Lower leg skin (tissue), 4 donors: ENCODE results near the gene PPP2R5C. TPM values are rescaled to one million over a fixed set of nuclear protein-coding genes. Genes with fewer than 3 reads are reported as not detected.

Experiments
- DNase-seq, 2 donors: peaks; one replicate each; pipeline ENCODE4 v3.0.0-alpha.2; 2019; ENCODE audit warnings: low spot score in 2 of 2
- H3K4me3 ChIP-seq: fragments of 200-600 bp; sonication (generic); 2 replicates; pipeline ENCODE4 v1.5.1; 2017; ENCODE audit warnings: mild to moderate bottlenecking, low read depth; ENCODE audit not compliant: poor library complexity, severe bottlenecking
- CTCF ChIP-seq, 3 donors: fragments of 450-650 bp; IDR thresholded peaks; one replicate each; pipeline ENCODE4 v1.5.1; 2016; ENCODE audit warnings: antibody characterized with exemption in 3 of 3, mild to moderate bottlenecking in 3 of 3, moderate library complexity in 2 of 3
- POLR2A ChIP-seq, 2 donors: fragments of 450-650 bp; IDR thresholded peaks; one replicate each; pipeline ENCODE4 v1.6.1; 2016 to 2017; ENCODE audit warnings: antibody characterized with exemption in 2 of 2, mild to moderate bottlenecking in 1 of 2, moderate library complexity in 1 of 2
- WGBS, 2 donors: methylation state at CpG; one replicate each; pipeline ENCODE4 v1.1.5; 2018; 5-methylcytosine and 5-hydroxymethylcytosine counted together
- intact Hi-C: fragments of 100-400 bp; cut with DNase I; formaldehyde crosslinking; loops from one replicate; pipeline ENCODE4 v1.15.0; 2023; ENCODE audit warnings: low total_unique reads
- total RNA-seq, 4 donors: library from RNA; depleted of rRNA; stranded (reverse); fragments of >200 nt; gene quantifications; one replicate each; pipeline ENCODE4 v1.1.0, GENCODE V29; 2016

The PPP2R5C gene
- total RNA-seq, 4 donors from 2014 or later: 74.6 to 89.9 (median 80.3) TPM

DNA sequence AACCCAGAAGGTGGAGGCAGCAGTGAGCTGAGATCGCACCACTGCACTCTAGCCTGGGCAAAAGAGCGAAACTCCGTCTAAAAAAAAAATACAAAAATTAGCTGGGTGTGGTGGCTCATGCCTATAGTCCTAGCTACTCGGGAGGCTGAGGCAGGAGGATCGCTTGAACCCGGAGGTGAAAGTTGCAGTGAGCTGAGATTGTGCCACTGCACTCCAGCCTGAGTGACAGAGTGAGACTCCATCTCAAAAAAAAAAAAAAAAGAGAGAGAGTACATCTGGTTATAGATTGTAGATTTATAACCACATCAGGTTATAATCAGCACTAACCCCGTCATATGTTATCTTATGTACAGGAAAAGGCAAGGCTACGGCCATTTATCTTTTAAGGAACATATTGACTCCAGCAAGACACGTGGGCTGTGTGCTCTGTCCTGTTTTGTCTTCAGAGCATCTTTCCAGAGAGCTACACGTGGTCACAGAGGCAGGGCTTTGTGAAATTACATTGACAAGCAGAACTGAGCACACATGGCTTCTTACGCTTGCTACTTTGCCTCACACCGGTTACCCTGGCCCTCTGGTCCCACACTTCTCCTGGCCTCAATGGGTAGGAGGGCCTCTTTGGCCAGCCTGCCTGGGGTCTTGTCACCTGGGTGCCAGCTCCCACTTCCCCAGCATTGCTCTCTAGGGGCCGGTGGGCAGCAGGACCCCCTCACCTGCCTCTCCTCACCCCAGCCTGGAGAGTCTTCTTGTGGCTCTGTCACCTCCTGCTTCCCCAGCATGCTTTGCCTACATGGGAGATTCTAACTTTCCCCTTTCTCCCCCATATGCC is 196.1 kb downstream of the PPP2R5C start:
- TF ChIP-seq POLR2A (IDR thresholded peaks at IDR 0.05) (no peak), CTCF (IDR thresholded peaks at IDR 0.05) (no peak)
- DNase-seq: peak in 1 of 2 donors; percentile 83
- no peak overlapping the region for H3K4me3 ChIP-seq
- intact Hi-C loops: no loop called here
- WGBS, 2 donors: 80 to 84% methylated on average over 13 of the region's 13 CpGs

DNA sequence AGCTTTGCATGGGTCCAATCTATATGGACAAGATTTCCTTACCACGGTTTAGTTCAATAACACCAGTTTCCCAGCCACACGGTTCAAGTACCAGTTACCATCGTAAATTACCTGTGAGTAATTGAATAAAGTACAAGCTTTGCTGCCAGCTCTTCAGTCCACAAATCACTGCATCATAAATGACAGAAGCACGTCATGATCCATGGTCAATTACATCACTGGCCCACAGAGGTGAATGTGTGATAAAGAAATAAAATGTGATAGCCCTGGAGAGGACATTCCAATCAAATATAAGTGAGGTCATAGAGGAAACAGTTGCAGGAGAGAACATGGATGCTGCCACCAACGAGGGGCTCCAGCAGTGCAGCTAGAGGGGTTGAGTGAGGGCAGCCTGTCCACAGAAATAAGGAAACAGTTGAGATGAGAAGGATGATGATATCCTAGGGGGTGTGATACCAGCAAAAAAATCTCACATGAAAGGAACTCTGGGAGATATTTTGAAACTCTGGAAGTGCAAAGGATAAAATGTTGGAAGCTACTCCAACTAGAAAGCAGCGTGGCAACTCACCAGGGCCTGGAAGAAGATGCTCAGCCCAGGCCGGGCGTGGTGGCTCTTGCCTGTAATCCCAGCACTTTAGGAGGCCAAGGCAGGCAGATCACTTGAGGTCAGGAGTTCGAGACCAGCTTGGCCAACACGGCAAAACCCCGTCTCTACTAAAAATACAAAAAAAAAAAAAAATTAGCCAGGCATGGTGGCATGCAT is 197.1 kb downstream of the PPP2R5C start:
- intact Hi-C loops: no loop called here
- no peak overlapping the region for H3K4me3 ChIP-seq
- TF ChIP-seq CTCF (IDR thresholded peaks at IDR 0.05) (no peak), POLR2A (IDR thresholded peaks at IDR 0.05) (no peak)
- peak in 1 of 2 donors; percentile 84 for DNase-seq
- WGBS, 2 donors: 64 to 67% methylated on average over 11 of the region's 11 CpGs

DNA sequence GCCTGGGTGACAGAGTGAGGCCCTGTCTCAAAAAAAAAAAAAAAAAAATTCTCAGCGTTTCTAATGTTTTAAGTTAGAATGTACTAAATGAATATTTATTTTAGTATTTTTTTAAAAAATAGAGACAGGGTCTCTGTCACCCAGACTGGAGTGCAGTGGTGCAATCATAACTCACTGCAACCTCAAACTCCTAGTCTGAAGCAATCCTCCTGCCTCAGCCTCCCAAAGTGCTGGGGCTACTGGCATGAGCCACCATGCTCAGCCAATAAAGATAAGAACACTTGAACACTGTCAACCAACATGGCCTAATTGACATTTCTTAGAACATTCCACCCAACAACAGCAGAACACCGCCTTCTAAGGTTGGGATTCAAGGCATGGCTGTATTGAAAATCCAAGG is 197.8 kb downstream of the PPP2R5C start:
- no peak overlapping the region for H3K4me3 ChIP-seq
- TF ChIP-seq CTCF (IDR thresholded peaks at IDR 0.05): no peak
- DNase-seq: peak in 1 of 2 donors; percentile 9
- 83 to 94% methylated on average over 2 of the region's 2 CpGs for WGBS, 2 donors
- intact Hi-C loops: no loop called here

DNA sequence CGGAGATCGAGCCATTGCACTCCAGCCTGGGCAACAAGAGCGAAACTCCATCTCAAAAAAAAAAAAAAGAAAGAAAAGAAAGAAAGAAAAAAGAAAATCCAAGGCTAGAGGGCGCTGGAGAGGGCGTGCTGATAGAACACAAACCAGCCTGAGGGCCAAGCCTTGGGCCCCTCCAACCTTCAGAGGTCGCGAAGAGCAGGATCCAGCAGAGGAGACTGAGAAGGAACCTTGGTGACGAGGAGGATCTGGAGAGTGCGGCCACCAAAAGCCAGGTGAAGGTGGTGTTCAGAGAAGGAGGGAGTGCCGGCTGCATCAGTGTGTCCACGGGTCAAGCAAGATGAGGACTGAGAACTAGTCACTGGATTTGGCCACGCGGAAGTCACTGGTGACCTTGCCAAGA is 198.7 kb downstream of the PPP2R5C start:
- WGBS, 2 donors: 51 to 56% methylated on average over 13 of the region's 13 CpGs
- intact Hi-C loops: loop anchor here (10.0 kb wide), 2 partner anchors 135 to 355 kb away; partner anchors contain the start of gene ZNF839
- H3K4me3 ChIP-seq: no peak overlapping the region
- TF ChIP-seq POLR2A (IDR thresholded peaks at IDR 0.05): no peak
- no peak for TF ChIP-seq CTCF (IDR thresholded peaks at IDR 0.05)
- DNase-seq: peak in 1 of 2 donors; percentile 80

GRCh38 chr14:101961011-101961721 is 199.7 kb downstream of the PPP2R5C start:
- H3K4me3 ChIP-seq: no peak overlapping the region
- intact Hi-C loops: loop anchor here (10.0 kb wide), 2 partner anchors 134 to 354 kb away; partner anchors contain the start of gene ZNF839
- WGBS, 2 donors: 26 to 49% methylated on average over 11 to 19 of the region's 19 CpGs
- DNase-seq: peak; percentile 67 to 94
- TF ChIP-seq CTCF (IDR thresholded peaks at IDR 0.05): peak in 1 of 3 donors; percentile 77
- TF ChIP-seq POLR2A (IDR thresholded peaks at IDR 0.05): no peak
